OCI-M2 (cell line): ENCODE data around the gene CYSTM1.

ENCODE experiments used
- DNase-seq: peaks from one replicate; lab custom pipeline; 2025; ENCODE audit not compliant: unreplicated experiment; lab: John Stamatoyannopoulos, UW

The CYSTM1 gene, protein sequence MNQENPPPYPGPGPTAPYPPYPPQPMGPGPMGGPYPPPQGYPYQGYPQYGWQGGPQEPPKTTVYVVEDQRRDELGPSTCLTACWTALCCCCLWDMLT

DNA sequence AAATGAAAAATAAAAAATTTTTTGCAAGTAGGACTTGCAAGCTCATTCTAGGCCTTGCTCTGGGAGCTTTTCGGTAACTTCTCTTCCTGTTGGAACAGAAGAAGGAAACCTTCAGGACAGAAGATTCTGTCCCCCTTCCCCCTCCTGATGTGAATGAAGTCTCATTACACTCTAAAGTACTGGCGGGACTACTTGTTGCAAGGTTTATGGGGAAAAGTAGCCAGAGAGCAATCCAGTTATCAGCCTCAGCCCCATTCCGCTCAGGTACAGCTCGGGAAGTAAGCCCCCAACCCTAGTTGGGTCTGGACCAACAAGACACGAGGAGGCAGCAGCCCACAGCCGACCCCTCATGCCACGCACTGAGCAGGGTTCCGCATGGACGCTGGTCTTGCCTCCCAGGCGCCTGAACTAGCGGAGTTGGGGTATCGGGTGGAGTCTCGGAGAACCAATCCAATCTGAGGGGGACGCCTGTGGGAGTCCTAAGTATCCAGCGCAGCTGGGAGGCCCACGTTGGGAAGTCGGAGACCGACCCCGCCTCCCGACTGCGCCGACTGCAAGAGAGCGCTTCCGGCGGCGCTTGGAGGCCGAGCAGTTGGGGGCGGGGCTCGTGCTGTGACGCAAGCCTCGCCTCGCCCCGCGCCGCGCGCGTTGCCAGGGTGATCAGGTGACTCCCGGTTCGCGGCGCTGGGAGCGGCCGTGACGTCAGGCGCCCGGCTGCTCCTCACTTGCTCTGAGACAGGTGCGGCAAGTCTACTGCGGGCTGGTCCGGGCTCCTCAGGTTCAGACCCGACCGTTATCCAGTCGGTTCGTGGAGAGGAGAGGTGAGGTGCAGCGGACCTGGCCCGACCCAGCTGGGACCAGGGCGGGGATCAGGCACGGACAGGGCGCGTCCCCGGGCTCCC is at the start of gene CYSTM1:
CYSTM1 (plus strand) TSS at position 724 of the 902 bp plus-strand sequence. CDS start 19,278 bp downstream, outside the sequence.
- peak; percentile 32 for DNase-seq

DNA sequence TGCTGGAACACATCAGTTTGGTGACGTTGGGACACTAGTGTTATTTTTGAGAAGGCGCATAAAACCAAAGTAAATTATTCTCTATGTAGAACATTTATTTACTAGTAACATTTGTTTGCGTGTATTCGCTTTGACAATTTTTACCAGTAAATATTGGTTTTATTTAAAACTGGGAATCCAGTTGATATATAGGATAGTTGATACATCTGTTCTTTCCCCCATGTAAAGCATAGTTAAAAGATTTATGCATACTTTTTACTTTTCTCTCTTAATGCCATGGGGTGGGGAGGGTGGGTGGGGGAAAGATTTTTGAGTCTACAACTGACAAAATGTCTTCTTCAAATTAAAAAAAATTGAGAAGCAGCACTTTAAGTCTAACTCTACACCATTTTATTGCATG is 49.4 kb upstream of the CYSTM1 start, which contains the start of gene IGIP:
IGIP (plus strand) TSS at position 301 of the 400 bp plus-strand sequence. CDS start 2,540 bp downstream, outside the sequence.
- no peak for DNase-seq

DNA sequence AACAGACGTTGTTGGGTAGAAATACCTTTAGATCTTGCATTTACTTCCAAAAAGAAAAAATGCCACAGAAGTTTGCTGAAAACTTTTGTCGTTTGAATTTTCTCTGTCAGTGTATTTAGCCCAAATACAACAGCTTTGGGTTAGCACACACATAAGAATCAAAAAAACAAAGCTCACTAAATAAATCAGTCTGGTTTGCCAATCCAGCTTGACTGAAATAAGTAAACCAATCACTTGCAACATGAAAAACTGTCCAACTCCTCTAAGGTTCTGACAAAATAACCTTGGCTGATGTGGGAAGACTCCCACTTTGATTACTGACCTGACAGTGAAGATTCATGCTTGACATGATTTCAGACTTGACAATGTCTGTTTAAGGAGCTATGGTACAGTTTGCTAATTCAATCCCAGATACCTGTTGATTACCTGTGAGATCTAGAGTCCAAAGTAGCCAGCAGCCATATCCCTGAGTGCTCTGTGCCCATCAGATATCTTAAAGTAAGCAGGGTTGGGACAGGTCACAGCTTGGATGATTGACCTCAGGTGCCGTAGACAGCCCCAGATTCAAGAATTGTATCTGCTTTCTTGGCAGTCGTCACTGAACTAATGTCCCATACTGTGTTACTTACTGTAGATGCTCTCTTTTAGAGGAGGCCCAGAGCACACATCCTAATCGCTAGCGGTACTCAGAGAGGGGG is 48.5 kb upstream of the CYSTM1 start:
- DNase-seq, result no peak

DNA sequence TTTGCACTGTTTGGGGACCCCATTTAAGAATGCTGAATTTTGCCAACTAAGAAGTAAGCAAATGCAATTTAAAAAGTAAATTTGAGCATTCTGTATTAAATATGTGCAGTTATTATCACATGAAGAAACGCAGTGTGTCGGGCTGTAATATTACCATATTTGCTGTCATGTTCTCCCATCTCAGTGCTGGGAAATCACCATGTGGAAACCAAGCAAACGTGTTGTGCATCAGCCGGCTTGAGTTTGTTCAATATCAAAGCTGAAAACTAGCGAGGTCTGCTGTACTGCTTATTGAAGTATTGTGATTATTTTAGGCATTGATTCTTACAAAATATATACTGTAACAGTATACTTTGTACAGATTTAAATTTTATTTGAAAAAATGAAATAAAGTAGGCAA is 46.6 kb upstream of the CYSTM1 start:
- DNase-seq, result no peak

DNA sequence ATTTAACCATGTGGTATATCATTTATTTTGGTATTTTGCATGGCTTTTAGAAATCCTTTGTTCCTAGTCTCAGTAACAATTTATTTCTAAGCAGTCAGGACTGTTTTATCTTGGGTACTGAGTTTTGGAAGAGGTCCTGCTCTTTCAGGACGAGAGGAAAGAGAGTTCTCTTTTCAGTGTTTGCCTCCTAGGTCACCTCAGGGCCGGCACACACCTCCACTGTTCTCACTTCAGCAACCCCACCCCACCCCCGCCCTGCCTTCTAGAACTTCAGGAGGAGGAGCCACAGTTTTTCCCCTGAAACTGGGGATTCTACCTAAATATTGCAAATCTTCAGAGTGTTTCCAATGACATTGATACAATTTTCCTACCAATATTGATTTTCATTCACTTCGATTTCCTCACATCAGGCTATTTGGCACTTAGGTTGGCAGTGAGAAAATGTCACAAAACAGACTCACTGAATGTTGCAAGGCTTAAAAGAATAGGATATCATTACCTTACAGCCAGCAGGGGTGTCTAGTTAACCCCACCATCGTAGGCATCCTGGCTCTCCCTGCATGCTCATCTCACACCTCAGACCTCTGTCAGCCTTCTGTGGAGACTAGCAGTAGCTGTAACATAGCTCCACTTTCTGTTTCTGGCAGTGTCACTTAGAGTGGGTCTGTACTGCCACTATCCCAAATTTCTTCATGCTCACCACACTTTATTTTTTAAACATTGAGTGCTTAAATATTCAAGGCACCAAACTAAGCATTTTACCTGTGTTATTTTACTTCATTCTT is 43.8 kb upstream of the CYSTM1 start:
- DNase-seq, result no peak

DNA sequence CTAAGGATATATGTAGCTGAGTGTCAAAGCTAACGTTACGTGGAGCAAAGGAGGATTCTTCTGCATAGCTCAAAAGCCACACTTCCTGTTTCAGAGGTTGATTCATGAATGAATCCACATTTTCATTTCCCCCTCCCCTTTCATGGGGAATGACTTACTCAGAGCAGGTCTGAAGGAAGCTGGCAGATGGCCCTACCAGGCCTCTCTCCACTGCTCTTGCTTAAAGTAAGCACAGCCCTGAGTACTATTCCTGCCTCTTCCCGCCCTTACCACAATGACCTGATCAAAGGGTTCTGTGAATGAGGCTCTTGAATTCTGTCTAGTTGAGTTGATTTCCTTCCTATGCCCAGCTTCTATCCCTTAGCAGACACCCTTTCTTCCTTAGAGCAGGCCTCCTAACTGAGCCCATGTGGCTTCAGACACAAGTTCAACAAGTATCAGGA is 43.0 kb upstream of the CYSTM1 start:
- DNase-seq, result no peak

DNA sequence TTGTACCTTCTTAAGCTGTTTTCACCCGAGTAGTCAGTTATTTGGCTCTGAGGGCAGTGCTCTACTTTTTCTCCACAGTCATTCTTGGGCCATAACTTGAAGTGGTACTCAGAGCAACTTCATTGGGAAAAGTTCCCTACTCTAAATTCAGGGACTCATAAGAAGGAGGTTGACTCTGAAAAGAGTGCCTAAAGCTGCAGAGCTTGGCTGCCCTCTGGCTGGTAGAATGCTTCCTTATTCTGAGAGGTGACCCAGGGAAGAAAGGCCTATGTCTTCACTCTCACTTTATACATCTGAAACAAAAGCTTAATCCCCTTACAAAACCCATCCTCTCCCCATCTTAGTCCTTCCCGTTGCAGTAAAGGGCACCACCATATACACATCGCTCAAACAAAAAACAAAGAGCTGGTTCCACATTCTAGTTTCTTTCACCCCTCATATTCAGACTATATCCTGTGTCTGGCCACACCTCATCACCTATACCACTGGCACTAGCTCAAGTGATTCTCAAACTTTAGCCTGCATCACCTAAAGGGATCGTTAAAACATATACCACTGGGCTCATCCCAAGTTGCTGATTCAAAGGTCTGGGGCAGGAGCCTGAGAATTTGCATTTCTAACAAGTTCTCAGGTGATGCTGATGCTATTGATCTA is 41.3 kb upstream of the CYSTM1 start:
- DNase-seq, result no peak

DNA sequence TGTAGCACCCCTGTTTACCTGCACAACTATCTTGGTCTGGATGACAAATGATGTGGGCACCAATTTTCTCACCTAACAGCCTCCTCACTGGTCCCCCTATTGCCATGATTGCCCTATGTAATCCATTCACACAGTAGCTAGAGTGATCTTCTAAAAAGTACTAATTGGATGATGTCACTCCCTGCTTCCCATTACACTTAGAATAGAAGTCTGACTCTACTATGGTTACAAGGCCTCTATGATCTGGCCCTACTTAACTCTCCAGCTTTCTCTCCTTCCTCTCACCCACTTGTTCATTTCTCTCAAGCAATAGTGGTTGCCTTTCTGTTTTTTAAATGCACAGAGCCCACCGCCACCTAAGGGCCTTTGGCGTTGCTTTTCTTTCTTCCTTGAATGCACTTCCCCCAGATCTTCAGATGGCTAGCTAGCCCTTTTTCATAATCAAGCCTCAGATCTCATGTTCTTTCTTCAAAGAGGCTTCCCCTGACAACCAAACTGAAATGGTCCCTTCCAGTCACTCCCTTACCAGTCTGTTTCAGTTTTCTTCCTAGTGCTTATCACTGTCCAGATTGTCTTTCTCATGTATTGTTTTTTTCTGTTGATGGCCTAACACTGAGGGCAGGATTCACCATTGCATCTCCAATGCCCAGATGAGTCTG is 40.6 kb upstream of the CYSTM1 start:
- DNase-seq, result no peak

DNA sequence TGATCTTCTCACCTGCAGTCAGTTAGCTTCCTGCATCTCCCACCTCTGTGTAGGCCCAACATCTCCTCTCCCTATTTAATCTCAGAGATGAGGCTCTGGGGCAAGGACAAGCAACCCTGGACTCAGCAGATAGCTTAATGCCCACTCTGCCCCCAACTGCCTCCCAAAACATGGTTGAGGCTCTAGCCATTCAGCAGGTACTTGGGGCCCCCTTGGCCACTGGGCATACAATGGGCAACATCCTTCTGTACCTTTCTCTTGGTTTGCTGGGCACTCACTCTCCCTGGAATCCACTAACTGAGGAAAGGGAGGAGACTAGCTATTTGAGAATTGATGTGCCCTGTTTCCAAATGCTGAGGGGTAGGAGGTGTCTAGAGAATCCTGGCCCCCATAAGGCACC is 39.9 kb upstream of the CYSTM1 start:
- DNase-seq, result no peak

DNA sequence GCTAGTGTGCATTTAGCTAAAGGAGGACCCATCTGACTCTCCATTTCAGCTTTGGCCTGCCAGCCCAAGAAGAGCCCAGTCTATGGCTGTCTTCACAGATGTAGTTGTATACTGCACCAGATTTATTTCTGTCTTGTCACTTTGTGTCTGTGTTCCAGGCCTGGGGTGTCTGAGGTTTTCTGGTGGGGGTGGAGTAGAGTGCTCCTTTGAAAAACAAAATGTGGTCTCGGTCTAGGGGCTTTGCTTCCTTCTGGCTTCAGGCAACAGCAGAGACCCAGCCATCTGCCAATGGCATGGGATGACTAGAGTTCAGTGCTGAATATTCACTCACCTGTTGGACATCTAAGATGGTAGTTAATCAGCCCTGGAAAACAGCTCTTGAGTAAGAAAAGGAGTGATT is 38.4 kb upstream of the CYSTM1 start:
- no peak for DNase-seq

DNA sequence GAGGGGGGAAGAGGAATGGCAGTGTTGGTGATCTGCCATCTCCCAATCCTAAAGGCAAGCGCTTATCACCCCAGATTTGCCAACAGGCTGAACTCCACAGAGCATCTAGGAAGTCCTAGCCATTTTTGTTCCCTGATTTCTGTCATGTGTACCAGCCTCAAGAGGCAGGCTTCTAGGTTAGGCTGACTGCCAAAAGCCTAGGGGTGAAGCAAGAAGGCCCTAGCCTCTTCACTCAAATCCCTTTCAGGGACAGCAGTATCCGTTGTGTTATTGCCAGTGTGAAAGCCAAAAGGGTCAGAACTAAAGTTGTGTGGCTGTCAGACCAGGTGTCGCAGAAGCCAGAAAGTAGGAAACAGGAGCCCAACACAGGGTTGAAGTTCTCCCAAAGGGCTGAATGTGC is 34.6 kb upstream of the CYSTM1 start:
- no peak for DNase-seq

DNA sequence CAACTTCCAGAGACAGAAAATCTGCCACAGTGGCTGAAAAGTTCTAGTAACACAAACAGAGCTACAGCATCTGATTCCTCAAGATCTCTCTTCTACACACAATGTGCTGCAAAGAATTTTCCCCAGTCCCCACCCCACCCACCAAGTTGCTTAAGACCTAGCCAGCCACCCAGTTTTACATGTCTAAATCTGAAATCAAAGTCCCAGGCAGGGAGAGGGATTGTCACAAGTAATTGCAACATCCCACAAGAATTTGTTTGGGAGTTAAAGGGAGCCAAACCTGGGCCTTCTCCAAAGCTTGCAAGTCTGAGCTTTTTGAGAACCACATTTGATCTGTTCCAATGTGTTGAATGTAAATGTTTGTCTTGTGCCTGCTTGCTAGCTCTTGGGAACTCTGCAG is 33.7 kb upstream of the CYSTM1 start:
- no peak for DNase-seq

DNA sequence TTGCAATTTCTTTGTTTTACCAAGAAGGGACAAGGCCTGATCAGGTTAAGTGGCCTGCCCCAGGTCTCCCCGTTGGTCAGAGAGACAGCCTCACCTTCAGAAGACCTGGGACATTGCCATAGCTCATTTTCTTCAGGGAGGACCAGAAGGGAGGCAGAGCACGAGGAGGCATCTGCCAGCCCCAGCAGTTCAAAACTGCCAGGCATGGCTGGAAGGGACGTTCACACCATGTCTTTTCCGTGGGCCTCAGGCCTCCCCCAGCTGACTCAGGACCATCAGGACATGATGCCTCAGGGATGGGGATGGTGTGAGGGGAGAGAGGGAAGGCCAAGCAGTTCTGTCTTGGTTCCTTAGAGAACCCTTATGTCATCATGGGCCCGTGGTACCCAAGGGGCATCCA is 32.7 kb upstream of the CYSTM1 start:
- DNase-seq, result no peak

DNA sequence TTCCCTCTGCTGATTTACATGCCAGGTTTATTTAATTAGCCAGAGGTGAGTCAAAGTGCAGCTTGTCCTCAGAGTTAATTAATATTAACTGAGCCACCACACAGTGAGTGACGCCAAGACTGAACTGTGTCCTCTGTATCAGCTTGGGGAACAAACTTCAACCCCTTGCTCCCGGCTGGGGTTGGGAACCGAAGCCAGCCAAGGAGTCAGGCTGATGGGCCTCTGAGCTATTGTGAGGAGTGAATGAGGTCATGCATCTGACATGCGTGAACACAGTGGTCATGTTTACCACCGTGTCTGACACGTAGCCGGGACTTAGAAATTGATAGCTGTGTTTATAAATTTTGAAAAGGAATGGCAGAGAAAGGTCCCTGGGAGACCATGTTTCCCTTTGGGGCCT is 32.1 kb upstream of the CYSTM1 start:
- DNase-seq, result no peak

DNA sequence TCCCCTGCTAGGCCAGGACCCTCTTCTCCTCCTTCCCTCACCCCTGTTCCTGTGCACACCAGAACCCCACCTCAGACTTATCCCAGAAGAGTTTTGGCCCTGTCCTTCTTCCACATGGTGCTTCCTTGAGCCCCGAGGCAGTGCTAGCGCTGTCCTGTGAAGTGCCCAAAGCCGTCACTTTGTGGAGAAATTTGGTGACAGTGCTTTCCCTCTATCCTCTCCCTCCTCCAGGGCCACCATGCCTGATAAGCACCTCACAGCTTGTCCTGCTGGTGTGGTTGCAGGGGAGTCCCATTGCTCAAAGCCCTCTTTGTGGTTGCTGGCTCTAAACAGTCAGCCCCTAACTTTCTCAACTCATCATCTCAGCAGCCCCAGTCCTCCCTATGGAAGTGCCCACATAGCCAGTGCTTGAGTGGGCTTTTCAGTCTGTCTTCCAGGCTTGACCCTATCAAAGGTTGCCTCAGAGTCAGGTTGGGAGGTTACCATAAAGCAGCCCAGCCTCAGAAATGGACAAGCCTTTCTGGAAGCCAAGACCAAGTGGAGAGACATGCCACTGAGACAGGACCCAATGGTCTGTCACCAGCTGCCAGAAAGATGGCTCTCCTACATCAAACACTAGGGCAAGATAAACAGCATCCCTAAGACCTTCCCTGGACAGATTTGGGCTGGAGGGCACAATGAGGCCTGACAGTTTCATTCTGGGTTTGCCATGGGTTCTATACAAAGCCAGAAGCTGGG is 31.3 kb upstream of the CYSTM1 start:
- no peak for DNase-seq

DNA sequence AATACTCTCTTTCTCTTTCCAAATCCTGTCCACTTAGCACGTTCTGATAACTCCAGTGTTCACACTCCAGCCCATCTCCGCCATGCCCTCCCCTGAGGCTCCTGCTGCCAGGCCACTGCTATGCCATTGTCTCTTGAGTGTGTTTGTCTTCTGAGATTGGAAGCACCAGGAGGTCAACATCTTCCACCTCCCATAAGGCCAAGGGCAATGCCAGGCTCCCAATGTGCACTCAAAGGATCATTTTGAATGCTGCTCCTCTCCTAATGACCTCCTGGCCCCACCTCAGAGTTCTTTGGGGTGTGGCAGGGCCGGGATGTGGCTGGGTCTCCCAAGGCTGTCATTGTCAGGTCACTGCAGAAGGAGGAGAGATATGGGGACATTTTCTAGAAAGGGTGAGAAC is 29.7 kb upstream of the CYSTM1 start:
- no peak for DNase-seq

DNA sequence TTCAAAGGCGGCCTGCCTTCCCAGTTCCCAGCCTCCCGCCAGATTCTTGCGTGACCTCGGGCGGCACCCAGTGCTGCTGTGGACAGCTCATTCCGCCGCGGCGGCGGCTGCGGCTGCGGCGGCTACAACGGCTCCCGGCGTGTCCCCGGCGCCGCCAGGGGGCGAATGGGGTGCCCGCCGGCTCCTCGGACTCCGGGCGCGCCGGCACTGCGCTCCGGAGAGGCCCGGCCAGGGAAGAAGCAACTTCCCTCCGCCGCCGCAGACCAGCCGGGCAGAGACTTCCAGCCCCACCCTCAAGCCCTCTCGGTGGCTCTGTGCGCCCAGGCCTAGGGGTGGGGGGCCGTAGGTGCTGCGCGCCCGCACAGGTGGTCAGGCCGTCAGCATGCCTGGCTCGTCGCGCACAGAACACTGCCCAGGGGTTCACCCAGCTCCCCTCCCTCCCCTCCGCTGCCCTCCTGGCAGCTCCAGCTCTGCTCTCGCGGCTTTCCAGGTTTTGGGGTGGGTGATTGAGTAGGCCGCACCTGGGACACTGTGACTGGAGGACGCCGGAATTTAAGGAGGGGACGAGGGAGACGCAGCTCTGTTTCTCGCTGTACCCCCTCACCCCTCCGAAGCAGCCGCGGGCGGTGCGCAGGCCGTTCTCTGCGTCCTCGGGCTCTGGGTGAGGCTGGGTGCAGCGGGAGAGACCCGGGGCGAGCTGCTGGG is 29.0 kb upstream of the CYSTM1 start:
- no peak for DNase-seq

DNA sequence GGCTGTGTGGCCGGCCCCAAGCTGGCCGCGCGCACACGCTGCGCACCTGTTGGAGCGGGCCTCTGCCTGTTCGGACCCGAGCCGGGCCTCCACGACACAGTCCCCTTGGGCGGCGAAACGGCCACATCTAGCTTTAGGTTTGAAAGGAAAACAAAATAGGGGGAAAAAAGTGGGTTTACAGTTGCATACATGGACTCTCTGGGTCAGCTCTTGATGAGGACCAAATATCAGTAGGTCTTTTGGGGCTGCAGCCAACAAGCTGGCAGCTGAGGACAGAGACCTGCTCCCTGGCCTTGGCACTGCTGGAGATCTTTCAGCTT is 28.5 kb upstream of the CYSTM1 start:
- no peak for DNase-seq

DNA sequence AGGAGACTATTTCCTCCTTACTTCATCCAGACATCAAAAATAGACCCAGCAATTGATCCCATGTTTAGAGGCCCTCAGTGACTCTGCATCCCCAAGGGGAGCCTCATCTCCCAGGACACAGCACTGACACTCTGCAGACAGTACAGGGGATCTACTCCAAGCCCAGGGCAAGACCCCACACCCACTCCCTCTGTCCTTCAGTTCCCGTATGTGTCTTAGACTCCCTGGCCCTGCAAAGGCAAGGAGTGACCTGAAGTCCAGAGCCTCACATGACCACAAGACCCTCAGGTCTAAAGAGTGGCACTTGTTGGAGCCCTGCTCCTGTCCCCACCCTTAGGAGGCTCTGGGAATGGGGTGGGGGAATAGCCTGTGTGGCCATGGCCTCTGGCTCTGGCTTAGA is 27.5 kb upstream of the CYSTM1 start:
- no peak for DNase-seq
